ENCODE measurements around the gene MRPL10.

DNA sequence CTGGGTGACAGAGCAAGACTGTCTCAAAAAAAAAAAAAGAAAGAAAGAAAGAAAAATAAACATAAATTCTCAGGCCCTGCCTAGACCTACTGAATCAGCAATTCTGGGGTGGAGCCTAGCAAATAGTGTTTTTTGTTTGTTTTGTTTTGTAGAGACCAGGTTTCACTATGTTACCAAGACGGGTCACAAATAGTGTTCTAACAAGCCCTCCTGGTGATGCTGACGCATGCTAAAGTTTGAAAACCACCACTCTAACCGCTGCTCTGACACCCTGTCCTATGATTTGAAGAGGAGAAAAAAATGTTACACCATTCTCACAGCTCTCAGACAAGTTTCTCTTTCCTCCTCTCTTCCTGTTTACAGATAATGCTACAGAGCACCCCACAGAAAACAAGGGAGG lies 1.5 kb downstream of the MRPL10 start:
- TF ChIP-seq POLR2A (IDR thresholded peaks at IDR 0.05) (no peak), POLR2AphosphoS5 (IDR thresholded peaks at IDR 0.05) (no peak)
- TF ChIP-seq, protein P1, sequence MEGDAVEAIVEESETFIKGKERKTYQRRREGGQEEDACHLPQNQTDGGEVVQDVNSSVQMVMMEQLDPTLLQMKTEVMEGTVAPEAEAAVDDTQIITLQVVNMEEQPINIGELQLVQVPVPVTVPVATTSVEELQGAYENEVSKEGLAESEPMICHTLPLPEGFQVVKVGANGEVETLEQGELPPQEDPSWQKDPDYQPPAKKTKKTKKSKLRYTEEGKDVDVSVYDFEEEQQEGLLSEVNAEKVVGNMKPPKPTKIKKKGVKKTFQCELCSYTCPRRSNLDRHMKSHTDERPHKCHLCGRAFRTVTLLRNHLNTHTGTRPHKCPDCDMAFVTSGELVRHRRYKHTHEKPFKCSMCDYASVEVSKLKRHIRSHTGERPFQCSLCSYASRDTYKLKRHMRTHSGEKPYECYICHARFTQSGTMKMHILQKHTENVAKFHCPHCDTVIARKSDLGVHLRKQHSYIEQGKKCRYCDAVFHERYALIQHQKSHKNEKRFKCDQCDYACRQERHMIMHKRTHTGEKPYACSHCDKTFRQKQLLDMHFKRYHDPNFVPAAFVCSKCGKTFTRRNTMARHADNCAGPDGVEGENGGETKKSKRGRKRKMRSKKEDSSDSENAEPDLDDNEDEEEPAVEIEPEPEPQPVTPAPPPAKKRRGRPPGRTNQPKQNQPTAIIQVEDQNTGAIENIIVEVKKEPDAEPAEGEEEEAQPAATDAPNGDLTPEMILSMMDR (IDR thresholded peaks at IDR 0.05), result no peak

Measured in breast epithelium (tissue), 3 donors.